ENCODE measurements around the gene SETX.
"Not testable (repeated sequence)": the region's sequence is repeated elsewhere in the genome, so short reads cannot be mapped to it uniquely, and the experiment has no call there.

The SETX gene, protein sequence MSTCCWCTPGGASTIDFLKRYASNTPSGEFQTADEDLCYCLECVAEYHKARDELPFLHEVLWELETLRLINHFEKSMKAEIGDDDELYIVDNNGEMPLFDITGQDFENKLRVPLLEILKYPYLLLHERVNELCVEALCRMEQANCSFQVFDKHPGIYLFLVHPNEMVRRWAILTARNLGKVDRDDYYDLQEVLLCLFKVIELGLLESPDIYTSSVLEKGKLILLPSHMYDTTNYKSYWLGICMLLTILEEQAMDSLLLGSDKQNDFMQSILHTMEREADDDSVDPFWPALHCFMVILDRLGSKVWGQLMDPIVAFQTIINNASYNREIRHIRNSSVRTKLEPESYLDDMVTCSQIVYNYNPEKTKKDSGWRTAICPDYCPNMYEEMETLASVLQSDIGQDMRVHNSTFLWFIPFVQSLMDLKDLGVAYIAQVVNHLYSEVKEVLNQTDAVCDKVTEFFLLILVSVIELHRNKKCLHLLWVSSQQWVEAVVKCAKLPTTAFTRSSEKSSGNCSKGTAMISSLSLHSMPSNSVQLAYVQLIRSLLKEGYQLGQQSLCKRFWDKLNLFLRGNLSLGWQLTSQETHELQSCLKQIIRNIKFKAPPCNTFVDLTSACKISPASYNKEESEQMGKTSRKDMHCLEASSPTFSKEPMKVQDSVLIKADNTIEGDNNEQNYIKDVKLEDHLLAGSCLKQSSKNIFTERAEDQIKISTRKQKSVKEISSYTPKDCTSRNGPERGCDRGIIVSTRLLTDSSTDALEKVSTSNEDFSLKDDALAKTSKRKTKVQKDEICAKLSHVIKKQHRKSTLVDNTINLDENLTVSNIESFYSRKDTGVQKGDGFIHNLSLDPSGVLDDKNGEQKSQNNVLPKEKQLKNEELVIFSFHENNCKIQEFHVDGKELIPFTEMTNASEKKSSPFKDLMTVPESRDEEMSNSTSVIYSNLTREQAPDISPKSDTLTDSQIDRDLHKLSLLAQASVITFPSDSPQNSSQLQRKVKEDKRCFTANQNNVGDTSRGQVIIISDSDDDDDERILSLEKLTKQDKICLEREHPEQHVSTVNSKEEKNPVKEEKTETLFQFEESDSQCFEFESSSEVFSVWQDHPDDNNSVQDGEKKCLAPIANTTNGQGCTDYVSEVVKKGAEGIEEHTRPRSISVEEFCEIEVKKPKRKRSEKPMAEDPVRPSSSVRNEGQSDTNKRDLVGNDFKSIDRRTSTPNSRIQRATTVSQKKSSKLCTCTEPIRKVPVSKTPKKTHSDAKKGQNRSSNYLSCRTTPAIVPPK (N-terminal part only)

DNA sequence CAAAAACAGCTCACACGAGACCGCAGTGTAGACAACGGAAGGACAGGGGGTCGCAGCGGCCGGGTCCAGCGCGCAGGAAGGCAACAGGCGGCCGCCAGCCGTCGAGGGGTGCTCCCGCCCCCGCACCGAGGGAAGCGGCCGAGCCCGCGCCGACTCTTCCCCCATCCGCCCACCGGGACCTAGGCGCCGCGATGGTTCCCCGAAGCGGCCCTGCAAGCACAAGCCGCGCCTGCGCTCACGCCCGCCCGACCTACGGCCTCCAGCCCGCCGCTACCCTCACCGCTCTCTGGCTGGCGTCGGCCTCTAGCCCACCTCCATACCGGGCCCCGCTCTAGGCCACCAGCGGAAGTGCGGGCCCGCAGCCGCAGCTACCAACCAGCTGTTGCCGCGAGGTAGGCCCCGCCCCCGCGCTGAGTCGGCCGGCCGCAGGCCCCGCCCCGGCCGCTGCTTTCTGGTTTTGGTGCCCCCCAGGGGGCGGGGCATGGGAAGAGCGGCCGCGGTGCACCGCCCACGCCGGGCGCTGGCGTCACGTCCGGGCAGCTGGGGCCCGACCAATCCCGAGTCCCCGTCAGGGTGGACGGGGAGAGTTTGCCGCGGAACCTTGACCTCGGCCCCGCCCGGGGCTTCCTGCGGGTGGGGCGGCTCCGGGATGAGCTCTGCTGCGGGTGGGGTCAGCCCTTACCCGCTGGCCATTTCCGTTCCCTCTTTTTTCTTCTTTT lies at the start of gene SETX:
Gene SETX, minus strand, starts transcription at position 350 of the 719 bp plus-strand sequence. CDS start 5,558 bp downstream, outside the sequence.
- peak; percentile 92 for DNase-seq

DNA sequence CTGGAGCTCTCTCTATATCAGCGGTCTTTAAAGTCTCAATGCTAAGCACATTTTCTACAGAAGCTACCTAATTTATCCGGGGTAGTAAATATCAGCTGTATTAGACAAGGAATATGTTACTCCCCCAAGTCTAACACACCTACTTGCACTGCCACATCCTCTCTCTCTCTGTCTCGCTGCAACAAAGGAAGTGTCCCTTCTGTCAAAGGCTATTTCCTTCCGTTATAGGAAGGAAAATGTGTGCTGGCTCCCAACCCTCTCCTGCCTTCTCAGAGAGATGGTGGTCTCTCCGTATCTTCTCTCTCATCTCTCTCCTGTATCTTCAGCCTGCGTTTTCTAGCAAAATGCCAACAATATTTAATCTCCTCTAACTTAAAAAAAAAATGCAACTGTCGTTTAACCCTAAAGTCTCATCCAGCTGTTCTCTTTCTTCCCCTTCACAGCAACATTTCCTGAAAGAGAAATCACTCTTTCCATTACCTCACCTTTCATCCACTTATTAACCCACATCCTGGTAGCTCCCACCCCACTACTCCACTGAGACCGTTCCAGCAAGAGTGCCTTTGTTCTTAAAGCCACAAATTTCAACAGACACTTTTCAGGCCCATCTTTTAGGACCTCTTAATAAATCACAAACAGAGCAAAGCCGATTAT lies 49.6 kb upstream of the SETX start:
- peak; percentile 7 for DNase-seq

DNA sequence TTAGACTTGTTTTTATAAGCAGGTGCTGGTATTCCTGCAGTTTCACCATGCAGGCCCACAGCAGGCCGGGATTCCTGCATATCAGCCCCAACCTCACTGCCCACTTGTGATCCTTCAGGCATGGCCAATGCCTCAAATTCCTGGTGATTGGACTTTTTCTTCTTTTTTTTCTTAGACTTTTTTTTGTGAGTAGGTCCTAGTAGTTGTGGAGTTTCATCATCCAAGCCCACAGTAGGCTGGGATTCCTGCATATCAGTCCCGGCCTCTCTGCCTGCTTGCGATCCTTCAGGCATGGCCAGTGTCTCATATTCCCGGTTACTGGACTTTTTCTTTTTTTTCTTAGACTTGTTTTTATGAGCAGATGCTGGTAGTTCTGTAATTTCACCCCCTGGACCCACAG lies 47.0 kb upstream of the SETX start:
- DNase-seq: no peak

DNA sequence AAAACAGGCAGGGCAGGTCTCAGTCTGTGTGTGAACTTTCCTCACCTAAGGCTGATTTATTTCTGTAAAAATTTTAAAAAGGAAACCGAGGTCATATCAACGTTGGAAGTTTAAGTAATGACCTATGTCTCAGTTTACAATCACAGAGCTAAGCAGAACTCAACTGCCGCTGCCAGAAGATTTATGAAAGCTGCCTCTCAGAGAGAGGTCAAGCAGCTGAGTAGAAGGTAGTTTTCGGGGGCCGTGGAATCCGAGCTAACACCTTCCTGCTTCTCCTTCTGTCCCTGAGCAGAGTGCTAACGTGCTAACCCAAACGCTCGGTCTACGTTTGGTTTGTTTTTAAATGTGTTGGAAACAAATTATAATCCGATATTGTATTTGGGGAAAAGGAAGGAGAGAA lies 40.8 kb upstream of the SETX start:
- no peak for DNase-seq

DNA sequence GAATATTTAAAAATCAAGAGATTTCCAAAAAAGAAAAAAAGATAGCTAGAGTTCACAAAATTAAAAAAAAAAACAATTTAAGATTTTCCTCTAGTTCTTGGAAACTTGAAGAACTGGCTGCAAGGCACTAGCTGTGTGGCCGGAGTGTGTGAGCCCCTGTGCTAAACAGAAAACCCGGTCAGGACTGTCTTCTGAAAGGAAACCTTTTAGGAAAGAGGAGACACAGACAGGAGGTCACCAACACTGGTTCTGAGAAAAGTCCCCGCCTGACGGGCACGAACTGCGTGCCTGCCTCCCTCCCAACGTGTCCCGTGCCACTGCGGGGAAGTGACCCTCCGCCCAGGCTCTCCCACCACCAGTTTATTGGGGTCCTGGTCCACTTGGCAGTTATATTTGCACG lies 36.7 kb upstream of the SETX start:
- DNase-seq: no peak

DNA sequence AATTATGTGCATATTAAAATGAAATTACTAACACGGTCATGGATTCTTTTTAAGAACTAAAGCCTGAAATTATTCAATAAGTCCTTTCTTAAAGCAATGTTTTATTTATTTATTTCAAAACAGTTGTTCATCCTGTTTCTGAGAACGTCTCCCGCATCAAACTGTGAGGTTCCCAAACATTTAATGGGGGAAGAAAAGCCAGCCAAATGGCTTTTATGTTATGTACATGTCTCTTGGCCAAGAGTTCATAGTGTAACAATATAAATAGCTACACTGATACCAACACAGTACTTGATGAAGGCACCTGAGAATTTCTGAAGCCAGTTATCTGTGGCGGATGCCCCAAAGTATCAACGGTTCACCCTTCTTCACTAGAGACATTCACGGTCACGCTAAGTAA lies 36.2 kb upstream of the SETX start:
- no peak for DNase-seq

DNA sequence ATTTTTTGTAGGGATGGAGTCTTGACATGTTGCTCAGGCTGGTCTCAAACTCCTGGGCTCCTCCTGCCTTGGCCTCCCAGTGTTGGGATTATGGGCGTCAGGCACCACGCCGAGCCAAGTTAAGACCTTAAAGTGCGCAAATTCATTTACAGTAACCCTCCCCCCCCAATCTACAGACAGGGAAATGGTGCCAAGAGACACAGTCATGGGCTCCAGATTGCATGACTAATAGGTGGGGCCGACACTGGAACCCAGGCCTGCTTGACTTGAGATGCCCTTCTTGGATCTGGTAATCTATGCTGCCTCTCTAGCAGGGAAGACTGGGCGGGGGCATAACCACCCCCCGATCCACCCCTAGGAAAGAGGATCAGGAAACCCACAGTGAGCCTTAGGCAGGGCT lies 32.3 kb upstream of the SETX start:
- no peak for DNase-seq

DNA sequence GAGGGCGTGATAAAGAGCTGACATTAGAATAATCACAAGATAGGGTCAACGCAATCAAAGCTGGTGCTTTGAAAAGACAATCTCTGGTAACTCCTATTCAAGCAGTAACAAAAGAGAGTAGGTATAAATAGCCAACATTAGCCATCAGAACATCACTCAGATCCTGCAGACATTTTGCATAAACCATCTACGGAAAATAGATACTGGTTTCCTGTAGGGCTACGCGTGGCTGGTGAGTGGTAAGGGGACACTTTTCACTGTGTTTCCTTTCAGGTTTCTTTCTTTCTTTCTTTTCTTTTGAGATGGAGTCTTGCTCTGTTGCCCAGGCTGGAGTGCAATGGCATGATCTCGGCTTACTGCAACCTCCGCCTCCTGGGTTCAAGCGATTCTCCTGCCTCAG lies 29.6 kb upstream of the SETX start:
- no peak for DNase-seq

DNA sequence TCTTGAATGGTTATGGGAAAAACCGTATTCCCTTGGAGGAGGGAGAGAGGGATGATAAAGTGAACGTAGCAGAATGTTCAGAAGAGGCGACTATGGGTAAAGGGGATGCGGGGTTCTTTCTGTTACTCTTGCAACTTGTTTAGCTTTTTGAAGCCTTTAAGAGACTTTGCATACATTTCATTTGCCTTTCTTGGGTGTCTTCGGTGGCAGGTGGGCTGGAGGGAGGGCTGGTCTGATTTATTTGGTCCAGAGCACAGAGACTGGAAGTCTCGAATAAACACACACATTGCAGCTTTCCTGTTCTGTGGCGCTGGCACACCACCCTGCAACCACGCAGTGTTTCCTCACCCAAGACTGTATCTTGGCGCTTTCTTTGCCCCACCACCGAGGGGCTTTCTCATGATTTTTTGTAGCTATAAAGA lies 28.7 kb upstream of the SETX start:
- no peak for DNase-seq

DNA sequence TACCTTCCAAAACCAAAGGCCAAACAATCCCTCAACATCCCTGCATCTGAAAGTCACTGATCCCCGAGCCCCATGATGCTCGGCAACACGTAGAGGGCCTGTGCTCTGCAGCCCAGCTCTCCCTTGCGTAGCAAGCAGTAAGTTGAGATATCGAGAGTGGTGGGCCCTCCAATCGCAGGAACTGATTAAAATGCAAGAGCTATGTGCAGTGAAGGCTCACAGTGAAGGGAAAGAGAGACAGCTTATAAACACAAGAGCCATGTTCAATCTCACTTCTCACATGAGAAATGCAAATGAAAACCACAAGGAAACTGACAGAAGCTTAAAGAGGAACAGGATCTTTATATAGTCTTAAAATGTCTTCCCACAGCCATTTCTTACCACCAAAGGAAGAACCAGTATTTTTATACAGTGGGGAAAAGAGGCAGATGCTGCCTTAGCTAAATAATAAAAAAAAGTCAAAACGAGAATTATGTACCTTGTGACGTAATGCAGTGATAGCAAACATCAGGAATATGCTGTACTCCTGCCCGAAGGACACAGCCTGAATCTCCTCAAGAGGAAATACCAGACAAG lies 27.3 kb upstream of the SETX start:
- DNase-seq: no peak

DNA sequence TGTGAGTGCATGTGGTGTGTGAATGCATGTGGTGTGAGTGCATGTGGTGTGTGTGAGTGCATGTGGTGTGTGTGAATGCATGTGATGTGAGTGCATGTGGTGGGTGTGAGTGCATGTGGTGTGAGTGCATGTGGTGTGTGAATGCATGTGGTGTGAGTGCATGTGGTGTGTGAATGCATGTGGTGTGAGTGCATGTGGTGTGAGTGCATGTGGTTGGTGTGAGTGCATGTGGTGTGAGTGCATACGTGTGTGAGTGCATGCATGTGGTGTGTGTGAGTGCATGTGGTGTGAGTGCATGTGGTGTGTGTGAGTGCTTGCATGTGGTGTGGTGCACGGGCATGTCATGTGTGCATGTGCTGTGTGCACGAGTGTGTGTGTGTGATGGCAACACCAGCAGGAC lies 23.6 kb upstream of the SETX start:
- not testable (repeated sequence) for DNase-seq

DNA sequence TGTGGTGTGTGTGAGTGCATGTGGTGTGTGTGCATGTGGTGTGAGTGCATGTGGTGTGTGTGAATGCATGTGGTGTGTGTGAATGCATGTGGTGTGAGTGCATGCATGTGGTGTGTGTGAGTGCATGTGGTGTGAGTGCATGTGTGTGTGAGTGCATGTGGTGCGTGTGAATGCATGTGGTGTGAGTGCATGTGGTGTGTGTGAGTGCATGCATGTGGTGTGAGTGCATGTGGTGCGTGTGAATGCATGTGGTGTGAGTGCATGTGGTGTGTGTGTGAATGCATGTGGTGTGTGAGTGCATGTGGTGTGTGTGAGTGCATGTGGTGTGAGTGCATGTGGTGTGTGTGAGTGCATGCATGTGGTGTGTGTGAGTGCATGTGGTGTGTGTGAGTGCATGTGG lies 23.0 kb upstream of the SETX start:
- DNase-seq: not testable (repeated sequence)

DNA sequence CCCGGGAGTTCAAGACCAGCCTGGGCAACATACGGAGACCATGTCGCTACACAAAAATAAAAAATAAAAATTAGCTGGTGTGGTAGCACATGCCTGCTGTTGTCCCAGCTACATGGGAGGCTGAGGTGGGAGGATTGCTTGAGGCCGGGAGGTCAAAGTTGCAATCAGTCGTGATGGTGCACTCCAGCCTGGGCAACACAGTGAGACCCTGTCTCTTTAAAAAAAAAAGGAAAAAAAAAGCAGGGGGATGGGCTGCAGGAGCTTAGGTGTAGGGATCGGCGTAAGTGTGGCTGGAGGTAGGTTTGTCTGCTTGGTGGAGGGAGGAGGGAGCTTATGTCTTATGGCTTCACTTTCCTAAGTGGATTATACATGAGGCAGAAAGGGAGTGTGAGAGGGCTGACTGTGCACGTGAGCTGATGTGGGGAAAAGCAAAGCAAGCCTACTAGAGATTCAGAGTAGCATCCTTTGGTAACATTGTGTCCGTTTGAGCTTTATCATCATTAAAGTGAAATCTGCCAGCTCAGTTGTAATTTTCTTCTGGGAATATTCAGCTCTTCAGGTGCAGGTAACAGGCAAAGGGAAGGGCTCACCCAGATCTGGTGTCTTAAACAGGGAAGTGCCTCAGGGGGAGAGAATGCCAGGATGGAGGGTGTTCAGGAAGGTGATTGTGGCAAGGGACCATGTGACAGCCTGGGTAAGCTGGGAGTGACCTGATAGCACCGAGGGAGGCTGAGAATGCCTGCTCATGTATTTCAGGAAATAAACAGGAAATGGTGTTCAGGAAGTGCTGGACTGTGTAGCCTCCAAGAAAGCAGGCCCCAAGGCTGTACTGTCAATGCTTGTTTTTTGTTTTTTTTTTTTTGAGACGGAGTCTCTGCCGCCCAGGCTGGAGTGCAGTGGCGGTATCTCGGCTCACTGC lies 17.6 kb upstream of the SETX start:
- DNase-seq: no peak

DNA sequence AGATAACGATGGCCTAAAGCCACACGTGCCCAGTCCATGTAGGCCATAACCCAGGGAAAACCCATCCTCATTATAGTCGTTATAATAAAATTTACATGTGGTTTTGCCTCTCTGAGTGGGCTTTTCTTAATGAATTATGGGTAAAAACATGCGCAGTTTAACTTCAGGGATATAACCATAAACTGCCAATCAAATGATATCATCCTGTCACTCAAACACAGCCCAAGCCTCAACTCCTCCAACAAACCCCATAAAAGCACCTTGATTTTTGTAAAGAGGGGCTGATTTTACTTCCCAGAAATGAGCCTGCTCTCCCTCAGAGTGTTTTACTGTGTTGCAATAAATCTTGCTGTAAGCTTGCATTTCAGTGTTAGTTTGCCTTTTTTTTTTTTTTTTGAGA lies 15.8 kb upstream of the SETX start:
- no peak for DNase-seq

DNA sequence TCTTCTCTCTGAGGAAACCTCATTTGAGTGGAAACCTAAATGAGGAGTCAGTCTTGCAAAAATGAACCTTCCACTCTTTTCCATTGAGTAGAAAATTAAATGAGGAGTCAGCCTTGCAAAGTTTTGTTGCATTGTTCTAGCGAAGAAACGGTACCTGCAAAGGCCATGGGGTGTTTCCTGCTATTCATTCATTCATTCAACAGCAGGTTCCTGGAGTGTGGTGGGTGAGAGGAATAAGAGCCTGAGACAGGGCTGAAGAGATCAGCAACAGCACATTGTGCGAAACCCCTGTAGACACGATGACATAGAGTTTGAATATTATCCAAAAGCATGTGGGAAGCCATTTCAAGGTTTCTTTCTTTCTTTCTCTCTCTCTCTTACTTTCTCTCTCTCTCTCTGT lies 14.6 kb upstream of the SETX start:
- DNase-seq: no peak

DNA sequence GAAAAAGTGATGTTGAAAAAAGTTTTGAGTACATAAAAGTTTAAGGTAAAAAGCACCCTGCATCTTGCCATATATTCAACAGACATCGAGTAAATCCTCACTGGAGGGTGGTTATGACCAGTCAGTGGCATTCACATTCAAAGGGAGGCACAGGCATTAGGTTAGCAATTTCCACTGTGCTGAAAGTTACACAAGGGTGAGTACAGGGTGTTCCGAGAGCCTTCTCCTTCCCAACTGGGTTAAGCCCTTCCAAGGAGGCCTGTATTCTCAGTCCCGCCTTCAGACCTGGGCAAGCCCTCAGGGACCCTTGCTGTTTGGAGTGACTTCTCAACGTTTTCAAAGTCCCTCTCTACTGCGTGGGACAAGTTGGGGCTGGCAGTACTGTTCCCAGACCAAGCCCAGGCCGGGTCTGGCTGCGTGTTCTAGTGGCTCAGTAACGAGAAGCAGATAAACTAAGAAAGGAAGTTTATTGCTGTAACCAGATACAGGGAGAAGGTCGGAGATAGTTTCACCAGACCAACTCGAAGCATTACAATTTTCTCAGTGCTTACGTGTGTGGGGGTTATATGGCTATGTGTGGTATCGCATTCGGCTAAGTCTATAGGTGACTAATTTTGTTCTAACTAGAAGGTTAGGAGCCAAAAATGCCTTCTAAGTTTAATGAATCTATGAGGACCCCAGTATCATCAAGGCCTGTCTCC lies 13.0 kb upstream of the SETX start:
- no peak for DNase-seq

DNA sequence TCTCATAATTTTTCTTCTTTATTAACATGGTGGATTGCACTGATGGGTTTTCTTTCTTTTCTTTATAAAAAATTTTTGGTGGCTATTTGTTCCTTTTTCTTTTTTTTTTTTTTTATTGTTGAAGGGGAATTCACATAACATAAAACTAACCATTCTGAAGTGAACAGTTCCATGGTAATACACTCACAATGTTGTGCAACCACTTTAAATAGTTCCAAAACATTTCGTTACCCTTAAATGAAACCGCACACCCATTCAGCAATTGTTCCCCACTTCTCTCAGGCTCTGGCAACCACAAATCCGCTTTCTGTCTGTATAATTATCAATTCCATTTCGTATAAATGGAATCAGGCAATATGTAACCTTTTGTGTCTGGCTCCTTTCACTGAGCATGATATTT lies 11.7 kb upstream of the SETX start:
- no peak for DNase-seq

DNA sequence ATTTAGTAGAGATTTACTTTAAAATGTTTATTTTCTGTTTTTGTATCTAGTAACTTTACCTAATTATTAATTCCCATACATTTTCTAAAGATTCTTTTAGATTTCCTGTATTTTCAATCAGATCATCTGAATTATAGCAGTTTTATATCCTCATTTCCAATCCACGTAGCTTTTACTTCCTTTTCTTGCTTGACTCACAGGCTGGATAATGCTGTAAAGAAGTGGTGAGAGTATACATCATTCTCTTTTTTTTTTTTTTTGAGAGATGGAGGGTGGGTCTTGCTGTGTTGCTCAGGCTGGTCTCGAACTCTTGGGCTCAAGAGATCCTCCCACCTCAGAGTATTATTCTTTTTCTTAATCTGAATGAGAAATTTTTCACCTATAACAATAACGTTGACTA lies 11.2 kb upstream of the SETX start:
- no peak for DNase-seq

DNA sequence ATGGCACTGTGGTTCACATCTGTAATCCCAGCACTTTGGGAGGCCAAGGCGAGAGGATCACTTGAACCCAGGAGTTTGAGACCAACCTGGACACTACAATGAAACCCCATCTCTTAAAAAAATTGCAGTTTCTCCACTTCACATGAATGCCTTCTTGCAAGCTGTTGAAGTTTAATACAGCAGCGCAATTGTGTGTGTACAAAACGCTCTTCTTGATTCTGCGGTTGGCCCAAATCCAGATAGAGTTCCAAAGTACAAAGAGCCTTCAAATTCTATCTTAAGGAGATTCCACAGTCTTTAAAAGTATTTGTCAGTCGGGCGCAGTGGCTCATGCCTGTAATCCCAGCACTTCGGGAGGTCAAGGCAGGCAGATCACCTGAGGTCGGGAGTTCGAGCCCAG lies 9.3 kb upstream of the SETX start:
- no peak for DNase-seq

DNA sequence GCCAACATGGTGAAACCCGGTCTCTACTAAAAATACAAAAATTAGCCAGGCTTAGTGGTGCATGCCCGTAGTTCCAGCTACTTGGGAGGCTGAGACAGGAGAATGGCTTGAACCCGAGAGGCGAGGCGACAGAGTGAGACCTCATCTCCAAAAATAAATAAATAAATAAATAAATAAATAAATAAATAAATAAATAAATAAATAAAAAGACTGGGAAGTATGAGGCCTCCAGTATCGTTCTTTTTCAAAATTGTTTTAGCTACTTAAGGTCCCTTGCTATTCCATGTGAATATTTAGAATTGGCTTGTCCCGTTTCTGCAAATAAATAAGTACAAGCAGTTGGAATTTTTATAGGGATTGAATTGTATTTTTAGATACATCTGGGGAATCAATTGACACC lies 3.0 kb upstream of the SETX start:
- DNase-seq: no peak
